Measurements from ENCODE around the gene NAP1L4. TPM values are rescaled to one million over a fixed set of nuclear protein-coding genes. Genes with fewer than 3 reads are reported as not detected.

Gene NAP1L4
- total RNA-seq, 2 experiments from 2014 or later: 261 to 263 TPM

DNA sequence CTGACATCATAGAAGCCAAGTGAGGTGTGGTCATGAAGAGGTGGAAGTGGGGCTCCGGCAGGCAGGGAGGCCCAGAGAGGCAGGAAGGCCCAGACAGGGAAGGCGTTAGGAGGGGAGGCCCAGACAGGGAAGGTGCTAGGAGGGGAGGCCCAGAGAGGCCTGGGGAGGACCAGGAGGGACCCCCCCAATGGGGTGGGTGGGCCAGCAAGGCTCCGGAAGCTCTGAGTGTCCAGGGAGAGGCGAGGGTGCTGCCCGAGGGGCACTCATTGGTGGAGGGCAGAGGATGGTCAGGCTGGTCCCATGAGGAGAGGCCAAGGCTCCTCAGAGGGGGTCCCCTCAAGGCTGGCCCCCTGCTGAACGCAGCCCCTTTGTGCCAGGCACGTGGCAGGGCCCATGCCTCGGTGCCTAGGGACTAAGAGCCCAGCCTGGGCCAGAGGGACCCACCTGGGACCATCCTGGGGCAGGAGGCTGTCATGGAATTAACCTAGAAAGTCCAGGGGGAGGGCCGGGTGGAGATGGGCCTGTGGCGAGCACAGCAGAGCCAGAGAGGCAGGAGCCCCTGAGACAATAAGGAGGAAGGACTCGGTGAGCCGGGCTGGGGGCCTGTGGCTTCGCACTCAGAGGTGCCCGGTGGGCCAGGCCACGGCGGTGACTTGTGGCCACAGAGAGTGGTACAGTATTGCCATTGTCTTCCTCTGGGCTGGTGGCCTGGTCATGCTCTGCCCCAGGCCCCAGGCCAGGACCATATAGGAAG is 75.1 kb downstream of the NAP1L4 start:
- Mint-ChIP-seq H3K36me3 (no peaks in the 10 kb centered on the region), H3K27me3 (no peaks in the 10 kb centered on the region), H3K27ac (no peak overlapping the region), H3K4me3 (no peak overlapping the region), H3K9me3 (no peaks in the 10 kb centered on the region), H3K4me1 (ENCODE audit: low read depth) (peaks cover 11% of the 10 kb centered on the region)
- ChIA-PET POLR2A (interaction anchor here (1.2 kb wide), 1 partner anchor 10 kb away, joined by 4 read pairs; no protein-coding TSS in a partner anchor), CTCF (interaction anchor here (1.9 kb wide), 1 partner anchor 384 kb away, joined by 4 read pairs; no protein-coding TSS in a partner anchor)
- intact Hi-C loops (cut with micrococcal nuclease): no loop called here
- DNase-seq: no peak

DNA sequence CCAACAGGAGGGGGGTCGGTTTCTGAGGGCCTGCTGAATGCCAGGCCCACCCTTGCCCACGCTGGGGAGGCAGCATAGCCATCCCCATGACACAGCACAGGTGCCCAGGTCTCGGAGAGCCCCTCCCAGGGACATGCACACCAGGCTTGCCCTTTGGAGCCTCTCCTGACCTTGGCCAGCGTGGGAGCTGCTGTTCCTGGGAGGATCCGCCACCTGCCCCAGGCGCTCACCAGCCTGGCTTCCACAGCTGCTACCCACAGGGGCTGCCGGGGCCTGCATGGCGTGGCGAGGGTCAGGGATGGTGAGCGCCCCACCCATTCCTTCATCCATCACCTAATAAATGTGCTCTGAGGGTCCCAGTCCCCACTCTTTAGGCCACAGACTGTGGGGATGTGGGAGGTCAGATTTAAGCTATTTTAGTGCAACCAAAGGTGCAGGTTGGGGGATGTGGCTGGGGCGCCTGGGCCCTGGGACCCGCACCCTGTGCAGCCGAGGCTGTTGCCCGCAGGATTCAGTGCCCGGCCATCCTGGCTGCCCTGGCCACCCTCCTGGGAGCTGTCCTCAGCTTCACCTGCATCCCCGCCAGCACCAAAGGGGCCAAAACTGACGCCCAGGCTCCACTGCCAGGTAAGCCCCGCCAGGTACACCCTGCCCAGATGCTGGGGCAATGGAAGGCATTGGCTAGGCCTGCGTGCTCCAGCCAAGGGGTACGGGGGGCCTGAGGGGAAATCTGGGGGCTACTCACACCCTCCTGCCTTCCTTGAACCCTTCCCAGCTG is 75.8 kb downstream of the NAP1L4 start:
- peaks cover 11% of the 10 kb centered on the region for H3K4me1 Mint-ChIP-seq (ENCODE audit: low read depth)
- ChIA-PET POLR2A (interaction anchor here (1.2 kb wide), 1 partner anchor 10 kb away, joined by 4 read pairs; no protein-coding TSS in a partner anchor), CTCF (interaction anchor here (1.4 kb wide), 1 partner anchor 25 kb away, joined by 3 read pairs; no protein-coding TSS in a partner anchor)
- no peak for DNase-seq
- no peak overlapping the region for H3K27ac Mint-ChIP-seq
- H3K4me3 Mint-ChIP-seq: no peak overlapping the region
- H3K36me3 Mint-ChIP-seq: no peaks in the 10 kb centered on the region
- no peaks in the 10 kb centered on the region for H3K27me3 Mint-ChIP-seq
- intact Hi-C loops (cut with micrococcal nuclease): no loop called here
- no peaks in the 10 kb centered on the region for H3K9me3 Mint-ChIP-seq

DNA sequence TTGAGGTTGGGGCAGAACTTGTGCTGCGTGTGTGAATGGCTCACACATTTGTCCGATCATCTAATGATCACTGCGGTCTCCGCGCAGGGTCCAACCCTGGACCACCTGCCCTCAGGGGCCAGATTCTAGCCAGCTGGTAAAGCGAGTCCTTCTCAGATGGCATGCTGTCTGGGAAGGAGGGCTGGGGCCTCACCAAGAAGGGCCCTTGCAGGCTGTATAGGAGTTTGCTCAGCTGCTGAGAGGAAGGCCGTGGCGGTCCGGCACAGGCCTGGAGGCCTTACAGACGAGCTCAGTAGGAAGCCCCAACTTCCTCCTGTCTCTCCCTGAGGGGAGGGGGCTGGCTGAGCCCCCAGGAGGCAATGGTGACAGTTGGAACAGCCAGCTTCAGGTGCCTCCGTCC is 76.7 kb downstream of the NAP1L4 start:
- Mint-ChIP-seq H3K27ac (no peak overlapping the region), H3K4me1 (ENCODE audit: low read depth) (peaks cover 11% of the 10 kb centered on the region), H3K4me3 (no peak overlapping the region), H3K36me3 (no peaks in the 10 kb centered on the region), H3K27me3 (no peaks in the 10 kb centered on the region), H3K9me3 (no peaks in the 10 kb centered on the region)
- DNase-seq: no peak
- POLR2A ChIA-PET: interaction anchor here (1.2 kb wide), 1 partner anchor 11 kb away, joined by 4 read pairs; no protein-coding TSS in a partner anchor
- CTCF ChIA-PET: interaction anchor here (1.2 to 1.4 kb wide), 2 partner anchors 14 to 24 kb away, joined by 3 to 4 read pairs; partner anchors contain the start of gene PHLDA2
- intact Hi-C loops (cut with micrococcal nuclease): no loop called here

DNA sequence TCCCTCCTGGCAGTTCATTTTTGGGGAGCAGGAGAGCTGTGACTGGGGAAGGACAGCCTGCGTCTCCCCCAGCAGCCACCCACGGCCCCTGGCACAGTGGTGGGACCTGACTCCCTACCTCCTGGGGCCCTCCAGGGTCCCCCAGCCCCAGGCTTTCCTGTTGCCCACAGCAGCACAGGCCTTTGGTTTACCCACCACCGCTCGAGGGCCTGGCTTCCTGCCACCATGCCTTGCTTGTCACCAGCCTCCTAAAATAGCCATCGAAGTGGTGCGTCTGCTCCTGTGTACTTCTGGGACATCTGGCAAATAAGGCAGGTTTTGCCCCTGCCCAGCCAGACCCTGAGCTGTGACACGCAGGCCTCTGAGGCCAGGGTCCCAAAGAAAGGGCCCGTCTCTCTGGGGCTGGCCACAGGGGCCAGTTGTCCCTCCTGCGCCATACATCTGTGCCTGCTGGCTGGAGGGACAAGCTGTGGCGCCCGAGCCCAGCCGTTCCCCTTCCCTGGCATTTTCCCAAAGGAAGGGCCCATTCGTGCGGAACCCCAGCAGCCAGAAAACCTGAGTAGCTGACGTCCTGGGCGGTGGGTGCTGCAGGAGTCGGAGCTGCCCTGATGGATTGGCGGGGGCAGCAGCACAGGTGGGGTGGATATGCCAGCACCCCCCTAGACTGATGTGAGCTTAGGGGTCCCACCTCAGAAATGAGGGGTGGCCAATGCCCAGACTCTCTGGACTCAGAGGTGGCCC is 77.5 kb downstream of the NAP1L4 start:
- no peak for DNase-seq
- Mint-ChIP-seq H3K27me3 (no peaks in the 10 kb centered on the region), H3K4me3 (no peak overlapping the region), H3K9me3 (no peaks in the 10 kb centered on the region), H3K27ac (no peak overlapping the region), H3K36me3 (no peaks in the 10 kb centered on the region), H3K4me1 (ENCODE audit: low read depth) (peaks cover 11% of the 10 kb centered on the region)
- ChIA-PET POLR2A (no interaction called here), CTCF (interaction anchor here (1.2 to 1.4 kb wide), 2 partner anchors 15 to 23 kb away, joined by 3 to 4 read pairs; partner anchors contain the start of gene PHLDA2)
- intact Hi-C loops (cut with micrococcal nuclease): no loop called here

DNA sequence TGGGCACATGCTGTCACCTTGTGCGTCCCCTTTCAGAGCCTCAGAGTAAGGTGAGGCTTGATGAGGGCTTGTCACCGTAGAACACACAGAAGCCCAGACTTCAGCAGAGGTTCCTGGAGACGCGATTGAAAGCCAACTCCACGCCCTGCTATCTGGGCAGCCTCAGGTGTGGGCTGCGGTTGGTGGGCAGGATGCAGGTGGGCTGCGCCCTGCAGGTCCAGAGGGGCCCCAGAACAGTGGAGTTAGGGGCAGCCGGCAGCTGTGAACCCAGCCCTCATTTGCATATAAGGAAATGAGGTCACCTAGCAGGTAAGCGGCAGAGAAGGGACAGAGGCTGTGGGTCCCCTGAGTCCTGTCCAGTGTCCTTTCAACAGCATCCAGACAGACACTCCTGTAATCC is 78.4 kb downstream of the NAP1L4 start:
- Mint-ChIP-seq H3K27ac (no peak overlapping the region), H3K27me3 (no peaks in the 10 kb centered on the region), H3K9me3 (no peaks in the 10 kb centered on the region), H3K4me3 (no peak overlapping the region), H3K36me3 (no peaks in the 10 kb centered on the region), H3K4me1 (ENCODE audit: low read depth) (peaks cover 11% of the 10 kb centered on the region)
- no peak for DNase-seq
- ChIA-PET CTCF (interaction anchor here (1.1 kb wide), 1 partner anchor 22 kb away, joined by 3 read pairs; no protein-coding TSS in a partner anchor), POLR2A (no interaction called here)
- intact Hi-C loops (cut with micrococcal nuclease): no loop called here

DNA sequence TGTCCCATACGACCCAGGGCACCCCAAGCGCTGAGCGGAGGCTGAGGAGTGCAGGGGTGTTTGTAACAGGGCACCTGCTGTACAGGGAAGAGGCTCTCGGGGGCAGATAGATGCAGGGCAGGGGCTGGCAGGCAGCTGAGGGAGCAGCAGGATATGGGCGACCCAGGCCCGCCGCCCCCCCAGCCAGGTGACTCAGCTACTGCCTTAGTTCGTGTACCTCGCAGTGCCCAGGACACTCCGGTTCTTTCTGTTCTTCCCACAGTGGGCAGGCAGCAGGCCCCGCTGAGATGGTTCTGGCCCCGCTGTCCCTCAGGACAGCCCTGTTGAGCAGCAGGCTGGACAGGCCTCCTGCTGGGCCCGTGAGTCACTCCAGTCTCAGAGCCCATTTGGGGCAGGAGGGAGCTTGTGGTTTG is 79.1 kb downstream of the NAP1L4 start:
- peaks cover 11% of the 10 kb centered on the region for H3K4me1 Mint-ChIP-seq (ENCODE audit: low read depth)
- no peaks in the 10 kb centered on the region for H3K36me3 Mint-ChIP-seq
- no peak overlapping the region for H3K27ac Mint-ChIP-seq
- H3K4me3 Mint-ChIP-seq: no peak overlapping the region
- H3K9me3 Mint-ChIP-seq: no peaks in the 10 kb centered on the region
- no peaks in the 10 kb centered on the region for H3K27me3 Mint-ChIP-seq
- CTCF ChIA-PET: interaction anchor here (1.1 kb wide), 1 partner anchor 21 kb away, joined by 3 read pairs; no protein-coding TSS in a partner anchor
- intact Hi-C loops (cut with micrococcal nuclease): no loop called here
- POLR2A ChIA-PET: no interaction called here
- no peak for DNase-seq

DNA sequence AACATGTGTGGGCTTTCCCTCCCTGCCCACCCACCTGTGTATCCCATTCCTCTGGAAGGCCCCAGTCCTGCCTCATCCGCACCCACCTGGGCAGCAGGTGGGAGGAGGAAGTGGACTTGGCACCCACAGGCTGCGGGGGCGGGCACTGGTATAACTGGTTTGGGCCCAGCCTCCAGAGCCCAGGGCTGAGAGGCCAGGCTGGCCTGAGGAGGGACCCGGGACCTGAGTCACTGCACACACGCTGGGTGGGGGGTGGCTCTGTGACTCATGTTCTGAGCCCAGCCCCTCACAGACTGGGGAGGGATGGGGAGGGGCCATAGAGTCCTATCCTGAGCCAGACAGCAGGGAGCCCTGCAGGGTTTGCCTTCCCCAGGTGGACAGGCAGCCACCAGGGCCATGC is 79.6 kb downstream of the NAP1L4 start:
- intact Hi-C loops (cut with micrococcal nuclease): no loop called here
- Mint-ChIP-seq H3K36me3 (no peaks in the 10 kb centered on the region), H3K9me3 (no peaks in the 10 kb centered on the region), H3K27me3 (no peaks in the 10 kb centered on the region), H3K4me3 (no peak overlapping the region), H3K27ac (no peak overlapping the region), H3K4me1 (ENCODE audit: low read depth) (peaks cover 11% of the 10 kb centered on the region)
- DNase-seq: no peak
- CTCF ChIA-PET: interaction anchor here (1.1 kb wide), 1 partner anchor 21 kb away, joined by 3 read pairs; no protein-coding TSS in a partner anchor
- POLR2A ChIA-PET: no interaction called here

DNA sequence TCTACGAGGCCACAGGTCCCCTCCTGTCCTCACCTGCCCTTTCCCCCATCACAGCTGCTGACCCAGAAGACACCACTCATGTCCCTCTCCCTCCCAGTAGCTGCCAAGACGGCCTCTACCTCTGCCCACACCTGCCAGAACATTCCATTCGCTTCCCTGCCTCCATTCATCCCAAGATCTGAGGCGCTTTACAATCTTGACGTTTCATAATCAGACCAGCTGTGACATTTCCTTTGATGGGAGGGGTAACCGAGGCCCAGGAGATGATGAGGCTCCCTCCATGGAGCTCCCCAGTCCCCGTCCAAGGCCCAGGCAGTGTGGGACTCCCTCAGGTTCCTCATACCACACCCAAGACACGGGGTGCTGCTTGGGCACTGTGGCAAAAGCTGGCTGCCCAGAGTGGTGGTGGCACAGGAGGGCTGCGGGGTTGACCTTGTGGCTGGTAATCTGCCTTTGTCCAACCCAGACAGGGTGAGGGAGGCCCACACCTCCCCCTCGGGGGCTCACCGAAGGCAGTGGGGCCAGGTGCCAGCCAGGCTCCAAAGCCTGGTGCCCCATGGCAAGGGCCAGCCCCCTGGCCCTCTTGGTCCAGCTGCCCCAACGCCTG is 80.2 kb downstream of the NAP1L4 start:
- ChIA-PET POLR2A (no interaction called here), CTCF (interaction anchor here (1.1 kb wide), 1 partner anchor 24 kb away, joined by 3 read pairs; no protein-coding TSS in a partner anchor)
- H3K4me1 Mint-ChIP-seq (ENCODE audit: low read depth): peaks cover 11% of the 10 kb centered on the region
- no peaks in the 10 kb centered on the region for H3K9me3 Mint-ChIP-seq
- H3K27me3 Mint-ChIP-seq: no peaks in the 10 kb centered on the region
- H3K4me3 Mint-ChIP-seq: no peak overlapping the region
- no peaks in the 10 kb centered on the region for H3K36me3 Mint-ChIP-seq
- intact Hi-C loops (cut with micrococcal nuclease): no loop called here
- DNase-seq: no peak
- H3K27ac Mint-ChIP-seq: no peak overlapping the region

DNA sequence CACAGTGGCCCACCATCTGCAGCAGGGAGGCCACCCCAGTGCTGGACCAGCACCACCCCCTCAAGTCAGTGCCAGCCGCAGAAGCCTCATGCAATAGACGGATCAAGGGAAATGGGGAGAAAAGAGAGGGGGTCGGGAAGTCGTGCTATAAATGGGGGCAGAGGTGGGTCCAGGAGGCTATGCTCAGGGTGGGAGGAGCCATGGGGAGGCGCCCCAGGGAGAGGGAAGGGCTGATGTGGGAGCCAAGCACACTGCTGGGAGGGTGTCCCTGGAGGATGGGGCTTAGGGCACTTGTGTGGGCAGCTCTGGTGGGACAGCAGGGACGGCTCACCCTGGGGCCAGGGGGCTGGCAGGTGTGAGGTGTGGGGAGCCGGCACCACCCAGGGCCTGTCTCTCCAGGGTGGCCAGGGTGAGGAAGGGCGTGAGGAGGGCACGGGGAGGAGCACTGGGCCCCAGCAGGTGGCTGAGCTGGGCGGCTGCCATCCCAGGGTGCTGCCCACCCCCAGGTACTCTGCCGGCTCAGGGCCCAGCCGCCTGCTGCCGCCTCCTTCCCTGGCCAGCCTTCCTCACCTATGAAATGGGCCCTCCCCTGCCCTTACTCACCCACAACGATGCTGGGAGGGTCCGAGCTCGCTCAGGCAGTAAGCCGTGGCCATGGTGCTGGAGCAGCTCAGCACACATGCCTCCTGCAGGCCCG is 80.9 kb downstream of the NAP1L4 start:
- no peak for DNase-seq
- Mint-ChIP-seq H3K4me1 (ENCODE audit: low read depth) (peaks cover 11% of the 10 kb centered on the region), H3K27ac (no peak overlapping the region), H3K27me3 (no peaks in the 10 kb centered on the region), H3K36me3 (no peaks in the 10 kb centered on the region), H3K9me3 (no peaks in the 10 kb centered on the region), H3K4me3 (no peak overlapping the region)
- intact Hi-C loops (cut with micrococcal nuclease): no loop called here
- ChIA-PET CTCF (interaction anchor here (1.1 kb wide), 1 partner anchor 23 kb away, joined by 3 read pairs; no protein-coding TSS in a partner anchor), POLR2A (no interaction called here)

DNA sequence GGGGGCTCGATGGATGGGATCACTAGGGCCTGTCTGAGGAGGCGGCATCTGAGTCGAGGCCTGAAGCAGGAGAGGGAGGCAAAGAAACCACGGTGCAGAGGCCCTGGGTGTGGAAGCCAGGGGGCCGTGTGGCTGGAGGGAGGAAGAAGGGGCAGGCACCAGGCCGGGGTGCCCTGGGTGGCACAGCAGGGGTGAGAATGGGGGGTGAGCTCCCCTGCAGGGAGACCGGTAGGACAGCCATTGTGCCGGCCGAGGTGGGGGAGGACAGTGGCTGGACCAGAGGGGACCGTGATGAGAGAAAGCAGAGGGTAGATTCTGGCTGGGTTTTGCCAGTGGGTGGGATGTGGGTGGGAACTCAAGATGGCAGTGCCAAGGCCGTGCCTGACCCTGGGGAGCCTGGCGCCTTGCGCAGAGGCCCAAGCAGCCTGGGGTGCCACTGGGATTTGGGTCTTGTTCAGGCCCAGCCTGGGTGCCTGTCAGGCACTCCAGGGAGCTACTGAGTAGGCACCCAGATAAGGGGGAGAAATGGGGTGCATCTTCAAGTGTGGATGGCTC is 81.7 kb downstream of the NAP1L4 start:
- ChIA-PET CTCF (no interaction called here), POLR2A (no interaction called here)
- DNase-seq: no peak
- no peak overlapping the region for H3K4me3 Mint-ChIP-seq
- H3K4me1 Mint-ChIP-seq (ENCODE audit: low read depth): peaks cover 11% of the 10 kb centered on the region
- no peaks in the 10 kb centered on the region for H3K9me3 Mint-ChIP-seq
- peaks cover 6% of the 10 kb centered on the region for H3K36me3 Mint-ChIP-seq
- no peaks in the 10 kb centered on the region for H3K27me3 Mint-ChIP-seq
- H3K27ac Mint-ChIP-seq: no peak overlapping the region
- intact Hi-C loops (cut with micrococcal nuclease): no loop called here

All from activated CD4-positive, alpha-beta memory T cell treated with anti-CD3 and anti-CD28 coated beads for 36 hours (primary cell).